ENCODE results near the gene MICAL2. TPM values are rescaled to one million over a fixed set of nuclear protein-coding genes. Genes with fewer than 3 reads are reported as not detected.

The MICAL2 gene
- total RNA-seq, 1 experiment from 2014 or later = 153 TPM

DNA sequence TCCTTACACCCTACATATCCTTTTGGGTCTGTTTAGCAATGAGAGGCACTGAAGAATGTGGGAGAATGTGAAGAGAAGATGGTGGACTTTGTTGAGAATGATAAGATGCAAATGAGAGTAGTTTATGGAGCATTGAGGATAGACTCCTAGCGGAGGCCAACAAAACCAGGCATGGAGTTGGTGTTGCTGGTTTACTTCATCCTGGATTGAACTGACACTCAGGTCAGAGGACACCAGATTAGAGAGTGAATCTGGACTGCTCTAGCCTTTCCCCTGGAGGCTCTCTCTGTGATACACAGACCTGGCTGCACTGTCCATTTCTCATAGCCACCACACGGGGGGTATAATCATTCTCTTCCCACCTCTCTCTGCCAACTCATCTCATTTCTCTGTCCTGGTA lies 98.7 kb downstream of the MICAL2 start:
- DNase-seq (ENCODE audit: low spot score) = no peak

DNA sequence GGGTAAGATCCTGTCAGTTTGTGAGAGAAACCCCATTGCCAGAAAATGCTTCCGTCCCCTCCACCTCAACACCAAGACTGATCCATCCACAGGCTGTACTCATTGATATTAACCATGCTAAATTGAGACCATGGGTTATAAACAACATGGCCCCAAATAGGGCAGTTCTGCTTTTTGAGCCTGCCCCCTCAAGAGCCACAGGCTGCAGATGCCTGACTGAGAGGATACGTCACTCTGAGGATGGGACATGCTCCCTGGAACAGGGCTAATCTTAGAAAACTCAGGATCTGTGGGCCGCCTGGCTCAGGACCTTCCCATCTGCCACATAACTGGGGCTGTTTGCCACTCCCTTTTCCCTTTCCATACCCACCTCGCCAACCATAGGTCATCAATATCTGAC lies 99.8 kb downstream of the MICAL2 start:
- DNase-seq (ENCODE audit: low spot score) = no peak

DNA sequence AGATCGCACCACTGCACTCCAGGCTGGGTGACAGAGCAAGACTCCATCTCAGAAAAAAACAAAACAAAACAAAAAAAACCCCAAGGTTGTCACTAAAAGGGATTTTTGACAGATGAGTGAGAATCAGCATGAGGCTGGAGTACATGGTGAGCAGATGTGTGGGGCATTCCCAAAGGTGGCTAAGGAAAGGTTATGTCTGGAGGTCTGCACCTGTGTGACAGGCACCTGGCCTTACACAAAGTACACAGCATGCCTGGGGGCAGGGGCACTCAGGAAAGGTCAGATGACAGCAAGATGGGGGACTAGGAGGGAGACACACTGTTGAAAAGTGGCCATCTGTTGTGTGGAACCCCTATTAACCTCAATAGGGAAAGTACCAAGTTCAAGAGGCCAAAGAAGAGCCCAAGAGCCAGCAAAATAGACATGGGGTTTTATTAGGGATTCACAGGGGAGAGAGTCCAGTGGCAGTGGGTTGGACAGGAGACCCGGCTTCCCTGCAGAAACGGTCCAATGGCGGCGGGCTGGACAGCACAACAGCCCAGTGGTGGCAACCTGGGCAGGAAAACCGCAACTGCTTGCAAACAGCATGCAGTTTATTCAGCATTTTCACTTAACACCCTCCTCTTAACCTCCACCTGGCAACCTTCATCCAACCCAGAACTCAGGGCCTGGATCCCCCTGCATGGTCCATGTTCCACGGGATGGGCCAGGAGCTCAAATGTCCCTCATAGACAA lies 101.1 kb downstream of the MICAL2 start:
- DNase-seq (ENCODE audit: low spot score) = no peak

DNA sequence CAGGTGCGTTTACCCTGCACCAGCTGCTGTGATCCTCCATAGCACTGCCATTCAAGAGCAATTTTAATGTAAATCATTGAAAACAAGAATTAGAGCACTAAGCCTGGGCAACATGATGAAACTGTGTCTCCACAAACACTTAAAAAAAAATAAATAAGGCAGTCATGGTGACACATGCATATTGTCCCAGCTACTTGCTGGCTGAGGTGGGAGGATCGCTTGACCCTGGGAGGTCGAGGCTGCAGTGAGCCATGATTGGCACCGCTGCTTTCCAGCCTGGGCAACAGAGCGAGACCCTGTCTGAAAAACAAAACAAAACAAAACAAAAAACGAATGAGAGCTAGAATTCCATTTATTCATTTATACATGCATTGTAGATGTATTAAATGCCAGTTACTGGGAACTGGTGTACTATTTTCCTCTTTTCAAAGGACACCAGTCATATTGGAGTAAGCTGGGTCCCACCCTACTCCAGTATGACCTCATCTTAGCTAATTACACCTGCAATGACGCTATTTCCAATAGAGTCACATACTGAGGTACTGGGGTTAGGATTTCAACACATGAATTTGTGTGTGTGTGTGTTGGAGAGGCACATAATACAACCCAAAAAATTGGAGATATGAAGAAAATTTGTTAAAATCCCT lies 101.9 kb downstream of the MICAL2 start:
- DNase-seq (ENCODE audit: low spot score) = no peak

DNA sequence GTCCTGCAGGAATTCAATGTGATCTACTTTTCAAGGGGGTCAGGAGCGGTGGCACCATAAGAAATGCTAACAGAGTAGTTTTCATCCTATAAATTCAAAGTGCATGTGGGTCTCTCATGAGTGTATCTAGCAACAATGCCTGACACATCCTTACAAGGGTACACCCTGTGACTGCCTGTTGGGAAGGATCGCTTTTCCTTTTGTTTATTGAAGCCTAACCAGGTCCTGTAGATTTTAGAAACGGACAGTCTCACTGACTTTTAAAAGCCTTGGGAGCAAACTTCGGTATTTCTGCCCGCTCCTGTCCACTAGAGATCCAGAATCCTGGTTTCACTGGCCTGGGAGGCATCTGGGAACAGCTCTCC lies 102.4 kb downstream of the MICAL2 start:
- DNase-seq (ENCODE audit: low spot score) = no peak

DNA sequence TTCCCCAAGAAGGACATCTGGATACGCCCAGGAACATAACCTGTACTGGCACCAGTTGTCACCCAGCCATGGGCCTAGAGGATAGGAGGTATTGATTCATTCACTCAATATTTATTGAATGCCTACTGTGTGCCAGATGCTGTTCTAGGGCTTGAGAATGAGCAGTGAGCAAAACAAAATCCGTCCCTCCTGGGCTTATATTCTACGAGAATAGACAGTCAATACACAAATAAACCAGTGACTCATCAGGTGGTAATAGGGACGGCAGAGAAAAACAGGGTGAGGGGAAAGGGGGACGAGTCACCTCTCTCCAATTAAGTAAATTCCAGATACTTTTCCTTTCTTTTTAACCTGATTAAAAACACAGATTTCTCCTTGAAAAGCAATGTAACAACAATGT lies 103.5 kb downstream of the MICAL2 start:
- DNase-seq (ENCODE audit: low spot score) = peak; percentile 44

DNA sequence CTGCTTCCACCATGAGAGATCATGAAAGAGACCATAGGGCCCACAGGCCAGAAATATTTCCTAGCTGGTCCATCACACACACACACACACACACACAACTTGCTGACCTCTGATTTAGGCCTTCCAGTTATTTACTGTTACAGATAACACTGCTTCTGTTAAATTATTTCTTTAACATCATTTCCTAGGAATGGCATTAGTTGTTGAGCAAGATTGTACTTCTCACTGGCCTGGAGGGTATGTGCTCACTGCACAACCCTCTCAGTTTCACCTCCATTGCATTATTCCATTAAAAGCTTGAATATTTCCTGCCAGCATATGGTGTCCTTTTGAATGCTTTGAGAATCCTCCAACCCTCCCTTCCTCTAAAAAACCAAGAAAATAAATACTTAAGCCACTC lies 104.4 kb downstream of the MICAL2 start:
- DNase-seq (ENCODE audit: low spot score) = no peak

DNA sequence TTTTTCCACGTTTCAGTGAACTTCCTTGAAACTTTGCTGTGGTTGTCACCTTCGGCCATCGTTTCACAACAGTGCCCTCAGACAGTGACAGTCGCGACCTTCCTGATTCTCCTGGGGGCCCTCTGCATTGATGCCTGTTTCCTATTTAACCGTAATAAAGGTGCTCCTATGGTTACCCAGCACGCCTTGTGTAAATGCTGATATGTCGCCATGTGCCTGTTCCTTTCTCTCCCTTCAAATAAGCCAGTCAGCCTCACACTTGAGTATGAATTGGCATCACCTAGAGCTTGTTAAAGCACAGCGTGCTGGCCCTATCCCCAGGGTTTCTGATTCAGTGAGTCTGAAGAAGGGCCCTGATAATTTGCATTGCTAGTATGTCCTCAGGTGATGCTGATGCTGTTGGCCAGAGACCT lies 104.8 kb downstream of the MICAL2 start:
- DNase-seq (ENCODE audit: low spot score) = peak; percentile 58

DNA sequence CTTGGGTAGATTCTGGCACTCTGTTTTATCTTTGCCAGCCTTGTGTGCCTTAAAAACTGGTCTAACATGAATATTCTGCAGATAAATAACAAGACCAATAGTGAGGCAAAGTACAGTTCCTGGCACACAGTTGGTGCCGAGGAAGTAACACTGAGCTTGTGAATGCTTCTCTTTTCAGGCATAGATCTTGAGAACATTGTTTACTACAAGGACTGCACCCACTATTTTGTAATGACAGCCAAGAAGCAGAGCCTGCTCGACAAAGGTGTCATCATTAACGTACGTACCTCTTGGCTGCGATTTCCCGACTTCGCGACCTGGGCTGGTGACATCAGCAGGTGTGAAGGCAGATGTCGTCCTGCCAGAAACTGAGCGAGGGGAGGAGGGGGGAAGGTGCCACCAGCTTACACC lies 105.7 kb downstream of the MICAL2 start:
- peak; percentile 52 for DNase-seq (ENCODE audit: low spot score)

DNA sequence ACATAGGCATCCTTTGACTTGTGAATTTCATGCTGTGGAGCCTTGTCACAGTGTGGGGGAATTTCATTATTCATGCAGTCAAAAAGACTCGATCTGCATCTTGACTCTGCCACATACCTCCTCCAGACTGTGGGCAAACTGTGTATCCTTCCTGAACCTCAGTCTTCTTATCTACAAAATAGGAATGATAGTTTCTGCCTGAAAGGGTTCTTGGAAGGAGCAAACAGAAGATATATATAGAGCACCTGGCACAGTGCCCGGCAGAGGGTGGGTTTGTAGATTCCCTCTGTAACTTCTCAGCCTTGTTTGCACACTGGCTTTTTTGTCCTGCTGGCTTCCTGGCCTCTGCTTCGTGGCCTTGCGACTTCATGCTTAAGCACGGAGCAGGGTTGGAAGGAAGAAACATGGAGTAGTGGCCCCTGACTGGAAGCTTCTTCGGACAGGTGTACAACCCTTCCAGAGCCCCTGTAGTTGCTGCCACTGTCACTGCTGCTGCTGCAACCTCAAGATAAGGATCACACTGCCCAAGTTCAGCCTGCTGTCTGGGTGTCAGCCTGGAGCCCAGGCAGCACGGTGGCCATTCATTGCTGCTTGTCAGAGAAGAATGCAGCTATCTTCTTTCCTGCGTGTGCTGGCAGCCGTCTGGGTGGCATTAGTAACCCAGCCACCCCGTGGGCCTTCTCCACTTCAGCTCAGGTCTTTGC lies 106.4 kb downstream of the MICAL2 start:
- DNase-seq (ENCODE audit: low spot score) = peak; percentile 93

DNA sequence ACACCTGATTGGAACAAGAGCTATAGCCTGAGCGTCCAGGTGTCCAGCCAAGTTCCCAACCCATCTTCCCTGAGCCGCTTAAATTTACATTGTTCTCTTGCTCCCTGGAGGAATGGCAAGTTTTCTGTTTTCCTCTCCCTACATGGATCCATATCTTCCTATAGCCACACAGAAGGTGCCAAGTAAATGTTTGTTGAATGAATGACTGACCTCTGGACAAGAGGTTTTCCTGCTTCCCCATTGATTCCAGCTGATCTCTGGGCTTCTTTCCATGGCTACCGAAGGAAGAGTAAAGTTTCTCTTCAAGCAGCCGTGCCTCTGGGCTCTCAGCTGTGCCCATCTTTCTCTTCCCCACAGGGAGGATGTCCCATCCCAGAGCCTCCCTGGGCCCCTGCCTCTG lies 107.5 kb downstream of the MICAL2 start:
- DNase-seq (ENCODE audit: low spot score) = no peak

DNA sequence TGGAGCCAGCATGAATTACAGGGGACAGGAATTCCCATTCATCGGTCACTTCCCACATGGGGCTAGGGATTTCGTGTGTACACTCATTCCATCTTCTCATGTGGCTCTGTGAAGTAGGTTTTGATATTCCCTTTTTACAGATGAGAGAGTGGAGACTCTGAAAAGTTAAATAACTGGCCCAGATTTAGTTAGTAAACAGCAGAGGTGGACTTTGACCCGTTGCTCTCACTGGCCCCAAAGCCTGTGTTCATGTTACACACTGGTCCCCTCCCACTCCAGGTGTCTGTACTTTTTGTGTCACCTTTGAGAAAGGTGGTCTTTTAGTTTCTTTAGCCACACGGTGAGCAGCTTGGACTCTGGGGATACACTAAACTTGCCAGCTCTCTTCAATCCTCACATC lies 108.5 kb downstream of the MICAL2 start:
- peak; percentile 70 for DNase-seq (ENCODE audit: low spot score)

DNA sequence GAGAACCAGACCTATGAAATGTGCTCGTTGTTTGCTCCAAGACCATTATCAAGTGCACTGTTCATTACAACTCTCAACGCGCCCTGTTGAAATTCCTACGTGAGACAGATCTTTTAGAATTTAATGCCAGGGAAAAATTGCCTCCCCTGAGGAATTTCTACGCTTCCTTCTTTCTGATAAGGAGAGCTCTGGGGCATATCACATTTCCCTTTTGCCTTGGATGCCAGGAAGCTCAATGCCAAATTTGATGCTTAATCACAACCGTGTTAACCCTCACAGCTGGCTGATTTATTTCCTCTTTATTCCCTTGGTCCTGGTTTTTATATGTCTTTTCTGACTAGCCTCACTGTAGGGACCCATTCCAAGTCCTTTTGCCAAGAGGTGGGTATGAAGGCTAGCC lies 109.4 kb downstream of the MICAL2 start:
- DNase-seq (ENCODE audit: low spot score) = no peak

DNA sequence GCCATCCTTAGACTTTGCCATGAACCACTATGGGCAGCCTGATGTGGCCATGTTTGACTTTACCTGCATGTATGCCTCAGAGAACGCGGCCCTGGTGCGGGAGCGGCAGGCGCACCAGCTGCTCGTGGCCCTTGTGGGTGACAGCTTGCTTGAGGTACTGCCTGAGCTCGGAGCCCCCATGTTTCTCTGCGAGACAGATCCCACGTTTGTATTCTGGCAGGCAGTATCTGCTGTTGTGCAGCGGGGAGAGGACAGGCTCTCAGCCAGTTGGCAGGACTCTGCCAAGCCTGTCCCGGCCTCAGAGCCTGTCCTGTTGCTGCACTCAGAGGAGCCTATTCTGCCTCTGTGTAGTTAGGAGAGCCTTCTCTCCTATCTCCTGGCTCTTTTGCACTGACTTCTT lies 109.9 kb downstream of the MICAL2 start:
- DNase-seq (ENCODE audit: low spot score) = no peak

DNA sequence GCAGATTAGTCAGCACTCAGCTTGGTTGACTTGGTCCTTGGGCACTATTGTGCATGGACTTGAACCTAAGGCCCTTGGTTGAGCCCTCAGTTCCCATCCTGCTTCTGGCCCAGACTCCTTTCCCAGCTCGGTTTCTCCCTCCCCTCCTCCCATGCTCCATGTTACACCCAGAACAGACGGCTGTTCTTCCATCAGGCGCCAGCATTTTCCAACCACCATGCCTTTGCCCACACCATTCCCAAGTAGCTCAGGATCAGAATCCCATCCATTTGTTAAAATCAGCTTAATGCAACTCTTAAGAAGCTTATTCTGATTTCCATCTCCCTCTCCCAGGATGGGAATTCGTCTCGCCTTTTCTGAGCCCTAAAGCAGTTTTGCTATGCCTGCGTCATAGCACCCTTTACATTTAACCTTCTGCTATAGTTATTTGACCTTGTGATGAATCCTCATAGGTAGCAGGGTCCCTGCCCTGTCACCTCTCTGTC lies 110.7 kb downstream of the MICAL2 start:
- DNase-seq (ENCODE audit: low spot score) = no peak

DNA sequence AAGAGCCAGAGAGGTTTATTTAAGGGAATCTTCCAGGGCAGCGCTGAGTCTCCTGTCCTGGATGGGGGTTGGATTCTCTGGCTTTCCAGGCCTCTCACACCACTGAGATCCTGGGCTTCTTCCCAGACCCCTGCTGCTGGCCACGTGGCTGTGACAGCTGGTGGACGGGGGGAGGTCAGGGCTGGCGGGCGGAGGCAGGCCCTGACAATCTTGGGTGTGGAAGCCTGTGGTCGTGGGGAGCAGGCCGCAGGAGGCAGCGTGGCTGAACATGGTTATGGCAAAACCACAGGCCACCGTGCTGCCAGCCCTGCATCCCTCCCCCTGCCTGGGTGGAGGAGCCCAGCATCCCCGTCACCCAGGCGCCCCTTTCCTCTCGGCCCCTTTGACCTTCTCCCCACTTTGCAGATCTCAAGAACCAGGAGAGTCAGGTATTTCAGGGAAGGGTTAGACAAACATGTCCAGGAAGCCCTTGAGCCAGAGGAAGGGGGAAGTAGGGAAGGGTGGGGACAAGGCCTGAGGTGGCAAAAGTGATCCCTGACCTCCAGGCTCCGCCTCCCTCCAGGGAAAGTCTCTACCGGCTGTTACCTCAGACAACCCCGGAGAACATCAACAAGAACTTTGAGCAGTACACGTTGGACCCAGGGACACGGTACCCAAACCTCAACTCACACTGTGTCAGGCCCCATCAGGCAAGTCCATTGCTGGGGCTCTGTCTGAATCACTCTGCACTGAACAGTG lies 111.8 kb downstream of the MICAL2 start:
- peak; percentile 86 for DNase-seq (ENCODE audit: low spot score)

DNA sequence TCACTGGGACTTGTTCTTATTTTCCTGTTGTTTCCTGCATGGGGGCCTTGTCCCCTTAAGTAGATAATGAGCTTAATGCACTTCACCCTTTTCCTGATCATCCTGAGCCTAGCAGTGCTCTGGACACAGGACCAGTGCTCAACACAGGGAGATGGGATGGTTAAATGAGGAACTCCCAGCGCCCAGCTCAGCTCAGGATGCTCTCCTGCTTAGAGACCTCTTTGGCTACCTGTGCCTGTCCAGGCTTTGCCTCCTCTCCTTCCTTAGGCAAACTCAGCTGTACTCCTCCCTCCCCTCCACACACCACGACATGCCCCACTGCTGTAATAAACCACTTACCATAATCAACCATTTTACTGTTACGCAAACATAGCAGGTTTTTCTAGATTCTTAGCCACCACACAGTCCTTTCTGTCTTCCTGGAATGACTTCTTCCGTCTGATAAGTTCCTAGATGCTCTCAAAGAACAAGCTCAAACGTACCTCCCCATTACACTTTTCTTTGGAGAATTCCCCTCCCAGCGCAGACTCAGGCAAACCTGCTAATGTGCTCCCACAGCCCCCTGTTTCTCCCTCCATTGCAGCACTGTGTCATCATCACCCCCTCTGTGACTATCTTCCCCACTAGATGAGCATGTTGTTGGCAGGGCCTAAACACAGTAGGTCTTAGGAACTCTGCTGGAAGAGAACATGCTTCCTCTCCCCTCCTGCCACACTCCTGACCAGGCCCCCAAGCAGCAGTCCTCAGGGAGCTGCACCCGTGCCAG lies 113.6 kb downstream of the MICAL2 start:
- DNase-seq (ENCODE audit: low spot score) = peak; percentile 90

DNA sequence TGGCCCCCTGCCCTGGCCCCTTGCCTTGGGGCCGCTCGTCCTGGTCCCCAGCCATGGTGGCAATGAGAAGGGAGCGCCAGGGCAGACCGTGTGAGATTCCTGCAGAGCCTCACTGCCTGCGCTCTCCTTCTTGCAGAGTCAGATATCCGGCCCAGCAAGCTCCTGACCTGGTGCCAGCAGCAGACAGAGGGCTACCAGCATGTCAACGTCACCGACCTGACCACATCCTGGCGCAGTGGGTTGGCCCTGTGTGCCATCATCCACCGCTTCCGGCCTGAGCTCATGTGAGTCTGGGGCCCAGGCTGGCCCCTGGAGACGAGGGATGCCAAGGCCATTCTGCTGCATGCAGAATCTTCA lies 114.1 kb downstream of the MICAL2 start:
- DNase-seq (ENCODE audit: low spot score) = peak; percentile 81

DNA sequence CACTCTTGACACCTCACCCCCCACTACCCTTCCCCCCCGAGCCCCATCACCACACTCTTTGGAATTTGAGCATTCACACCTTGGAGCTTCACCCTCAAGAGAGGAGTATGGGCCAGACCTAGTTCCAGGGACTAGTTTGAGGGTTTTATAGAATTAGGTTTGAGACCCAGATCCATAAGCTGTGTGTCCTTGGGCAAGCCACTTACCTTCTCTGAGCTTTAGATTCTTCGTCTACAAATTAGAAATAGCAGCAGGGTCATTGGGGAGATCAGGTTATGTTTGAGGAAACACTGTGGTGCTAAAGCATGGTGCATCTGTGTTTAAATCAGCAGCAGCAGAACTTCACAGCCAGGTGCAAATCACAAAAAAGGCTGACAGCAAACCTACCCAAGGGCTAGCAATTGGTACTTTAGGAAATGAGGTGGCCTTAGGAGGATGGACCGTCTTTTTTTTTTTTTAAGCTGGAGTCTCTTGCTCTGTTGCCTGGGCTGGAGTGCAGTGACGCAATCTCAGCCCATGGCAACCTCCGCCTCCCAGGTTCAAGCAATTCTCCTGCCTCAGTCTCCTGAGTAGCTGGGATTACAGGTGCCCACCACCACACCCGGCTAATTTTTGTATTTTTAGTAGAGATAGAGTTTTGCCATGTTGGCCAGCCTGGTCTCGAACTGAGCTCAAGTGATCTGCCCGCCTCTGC lies 114.8 kb downstream of the MICAL2 start:
- DNase-seq (ENCODE audit: low spot score) = no peak

DNA sequence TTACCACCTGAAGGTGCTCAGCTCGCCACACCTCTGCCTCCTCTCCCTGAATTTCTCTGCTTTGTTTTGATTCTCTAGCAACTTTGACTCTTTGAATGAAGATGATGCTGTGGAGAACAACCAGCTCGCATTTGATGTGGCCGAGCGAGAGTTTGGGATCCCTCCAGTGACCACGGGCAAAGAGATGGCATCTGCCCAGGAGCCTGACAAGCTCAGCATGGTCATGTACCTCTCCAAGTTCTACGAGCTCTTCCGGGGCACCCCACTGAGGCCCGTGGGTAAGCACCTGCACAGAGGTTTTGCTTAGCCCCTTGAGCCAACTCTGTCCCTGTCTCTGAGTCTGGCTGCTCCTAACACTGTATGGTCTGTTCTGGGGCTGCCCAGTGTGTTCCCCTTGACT lies 115.7 kb downstream of the MICAL2 start:
- DNase-seq (ENCODE audit: low spot score) = no peak

Data from HT-29 (cell line).